Caco-2 (cell line): ENCODE measurements around the gene PTCD1. TPM values are rescaled to one million over a fixed set of nuclear protein-coding genes. Genes with fewer than 3 reads are reported as not detected.
"Not testable (repeated sequence)": the region's sequence is repeated elsewhere in the genome, so short reads cannot be mapped to it uniquely, and the experiment has no call there.

ENCODE experiments used
- BruUV-seq: library from RNA; stranded (reverse); fragments of 400-500 nt; replicated peaks from 2 replicates; lab custom pipeline; 2021; lab: Mats Ljungman, UMichigan
- CTCF ChIA-PET: fragments of 300-600 bp; sonication (Branson Sonifier 250); formaldehyde crosslinking; loops from one replicate; lab custom pipeline; 2022; ENCODE audit warnings: antibody characterized with exemption; lab: Charles Lee
- POLR2A ChIA-PET: fragments of 300-600 bp; sonication (Branson Sonifier 250); formaldehyde crosslinking; loops from one replicate; lab custom pipeline; 2022; ENCODE audit warnings: antibody characterized with exemption; lab: Charles Lee
- DNase-seq, 2 experiments: peaks; one replicate each; pipeline versions ENCODE4 v3.0.0 to v3.0.0-alpha.2; 2020 to 2022
- H3K27me3 ChIP-seq: replicated peaks from 2 replicates; pipeline ENCODE4 v1.6.0; 2011; ENCODE audit warnings: low read length; ENCODE audit not compliant: control insufficient read depth, insufficient read depth
- H3K36me3 ChIP-seq: 2 replicates; pipeline ENCODE4 v1.5.1; 2011; ENCODE audit warnings: low read length; ENCODE audit not compliant: control insufficient read depth, insufficient read depth
- H3K4me1 ChIP-seq: fragments of 250-450 bp; sonication (Bioruptor Pico); 2 replicates; pipeline ENCODE4 v1.5.1; 2020; ENCODE audit warnings: mild to moderate bottlenecking
- H3K4me3 ChIP-seq: 2 replicates; pipeline ENCODE4 v1.5.1; 2011; ENCODE audit warnings: low read depth, mild to moderate bottlenecking, control low read depth, low read length
- H3K9me3 ChIP-seq: fragments of 250-450 bp; sonication (Bioruptor Pico); 2 replicates; pipeline ENCODE4 v1.5.1; 2020; ENCODE audit warnings: mild to moderate bottlenecking, moderate library complexity
- H3K27ac Mint-ChIP-seq: one replicate; pipeline ENCODE4 v1.8.0; 2022; ENCODE audit warnings: mixed read lengths; ENCODE audit not compliant: unreplicated experiment
- H3K27me3 Mint-ChIP-seq: one replicate; pipeline ENCODE4 v1.8.0; 2022; ENCODE audit warnings: mixed read lengths; ENCODE audit not compliant: insufficient read depth, unreplicated experiment
- H3K36me3 Mint-ChIP-seq: one replicate; pipeline ENCODE4 v1.8.0; 2022; ENCODE audit warnings: mild to moderate bottlenecking, mixed read lengths; ENCODE audit not compliant: insufficient read depth, unreplicated experiment
- H3K4me1 Mint-ChIP-seq: one replicate; pipeline ENCODE4 v1.8.0; 2022; ENCODE audit warnings: low read depth, mixed read lengths; ENCODE audit not compliant: unreplicated experiment
- H3K4me3 Mint-ChIP-seq: one replicate; pipeline ENCODE4 v1.8.0; 2022; ENCODE audit warnings: mild to moderate bottlenecking, moderate library complexity, mixed read lengths; ENCODE audit not compliant: unreplicated experiment
- H3K9me3 Mint-ChIP-seq: one replicate; pipeline ENCODE4 v1.8.0; 2022; ENCODE audit warnings: mixed read lengths; ENCODE audit not compliant: unreplicated experiment
- CTCF ChIP-seq, 2 experiments: fragments of 200-600 bp in 1 of 2; IDR thresholded peaks; 1 replicate in 1 of 2; 2 replicates in 1 of 2; pipeline versions ENCODE4 v1.5.1 to v1.8.0; 2011 to 2022; ENCODE audit warnings: antibody characterized with exemption in 1 of 2, control low read depth in 1 of 2, inconsistent platforms in 1 of 2, low read depth in 1 of 2, low read length in 1 of 2, mild to moderate bottlenecking in 1 of 2, moderate library complexity in 1 of 2; ENCODE audit not compliant: insufficient read depth in 1 of 2, severe bottlenecking in 1 of 2, unreplicated experiment in 1 of 2
- intact Hi-C: fragments of 100-400 bp; cut with micrococcal nuclease; formaldehyde crosslinking; loops from one replicate; pipeline ENCODE4 v1.10.0; 2022; ENCODE audit not compliant: unreplicated experiment
- total RNA-seq: library from RNA; stranded (reverse); gene quantifications from 2 replicates; pipeline ENCODE4 v1.2.3, GENCODE V29; 2022

PTCD1 gene
- total RNA-seq, 1 experiment from 2014 or later = 59.6 TPM

GRCh38 chr7:99440195-99440594 lies 1.6 kb upstream of the PTCD1 start:
- Mint-ChIP-seq H3K27me3 (no peaks in the 10 kb centered on the region), H3K9me3 (no peaks in the 10 kb centered on the region), H3K36me3 (peaks cover 100% of the 10 kb centered on the region), H3K27ac (peak overlapping the region; percentile 98), H3K4me3 (peak overlapping the region; percentile 100), H3K4me1 (peaks cover 19% of the 10 kb centered on the region)
- no TSS peak for BruUV-seq
- ChIA-PET CTCF (no interaction called here), POLR2A (no interaction called here)
- Histone ChIP-seq H3K36me3 (peaks cover 16% of the 10 kb centered on the region), H3K9me3 (no peaks in the 10 kb centered on the region), H3K4me3 (peak overlapping the region; percentile 100), H3K4me1 (peaks cover 20% of the 10 kb centered on the region), H3K27me3 (no peaks in the 10 kb centered on the region)
- no peak for DNase-seq
- no peak for TF ChIP-seq CTCF (IDR thresholded peaks at IDR 0.05; ENCODE audit: insufficient read depth in 1 of 2, low read depth in 1 of 2, low read length in 1 of 2, severe bottlenecking in 1 of 2, unreplicated experiment in 1 of 2)
- intact Hi-C loops = no loop called here

GRCh38 chr7:99437946-99438572 lies 539 bp downstream of the PTCD1 start:
- TF ChIP-seq CTCF (IDR thresholded peaks at IDR 0.05; ENCODE audit: insufficient read depth in 1 of 2, low read depth in 1 of 2, low read length in 1 of 2, severe bottlenecking in 1 of 2, unreplicated experiment in 1 of 2) = no peak
- DNase-seq = no peak
- Mint-ChIP-seq H3K27ac (peak overlapping the region; percentile 98), H3K4me3 (peak overlapping the region; percentile 100), H3K9me3 (no peaks in the 10 kb centered on the region), H3K27me3 (no peaks in the 10 kb centered on the region), H3K4me1 (peaks cover 24% of the 10 kb centered on the region), H3K36me3 (peaks cover 100% of the 10 kb centered on the region)
- peaks cover 38% of the 10 kb centered on the region for H3K4me1 ChIP-seq
- POLR2A ChIA-PET = interaction anchor here (0.6 to 1.0 kb wide), 2 partner anchors 29 to 34 kb away, joined by 5 to 6 read pairs; partner anchors contain the start of gene BUD31
- no peaks in the 10 kb centered on the region for H3K9me3 ChIP-seq
- BruUV-seq = no TSS peak
- CTCF ChIA-PET = no interaction called here
- peak overlapping the region; percentile 100 for H3K4me3 ChIP-seq
- no peaks in the 10 kb centered on the region for H3K27me3 ChIP-seq
- H3K36me3 ChIP-seq = peaks cover 5% of the 10 kb centered on the region
- intact Hi-C loops = no loop called here

GRCh38 chr7:99433158-99433557 lies 5.4 kb downstream of the PTCD1 start:
- Mint-ChIP-seq H3K9me3 (no peaks in the 10 kb centered on the region), H3K36me3 (peaks cover 98% of the 10 kb centered on the region), H3K27me3 (no peaks in the 10 kb centered on the region), H3K27ac (peak overlapping the region; percentile 92), H3K4me1 (peaks cover 20% of the 10 kb centered on the region), H3K4me3 (peak overlapping the region; percentile 67)
- POLR2A ChIA-PET = interaction anchor here (0.6 kb wide), 1 partner anchor 58 kb away, joined by 3 read pairs; no protein-coding TSS in a partner anchor
- CTCF ChIA-PET = no interaction called here
- Histone ChIP-seq H3K9me3 (no peaks in the 10 kb centered on the region), H3K27me3 (no peaks in the 10 kb centered on the region), H3K36me3 (peaks cover 18% of the 10 kb centered on the region), H3K4me3 (no peak overlapping the region), H3K4me1 (peaks cover 72% of the 10 kb centered on the region)
- intact Hi-C loops = loop anchor here (2.0 kb wide), 2 partner anchors 24 to 40 kb away; partner anchors contain the start of genes BUD31, PDAP1 and ZNF789
- BruUV-seq = no TSS peak
- DNase-seq = no peak
- no peak for TF ChIP-seq CTCF (IDR thresholded peaks at IDR 0.05; ENCODE audit: insufficient read depth in 1 of 2, low read depth in 1 of 2, low read length in 1 of 2, severe bottlenecking in 1 of 2, unreplicated experiment in 1 of 2)

- H3K27me3 Mint-ChIP-seq, POLR2A ChIA-PET, H3K4me3 ChIP-seq, H3K27me3 ChIP-seq, H3K9me3 ChIP-seq, CTCF ChIA-PET, H3K9me3 Mint-ChIP-seq: not testable (repeated sequence)
- DNase-seq = peak; percentile 97 to 99
- Histone ChIP-seq H3K4me1 (peaks cover 72% of the 10 kb centered on the region), H3K36me3 (peaks cover 18% of the 10 kb centered on the region)
- Mint-ChIP-seq H3K27ac (peak overlapping the region; percentile 92), H3K4me1 (peaks cover 20% of the 10 kb centered on the region), H3K4me3 (peak overlapping the region; percentile 67), H3K36me3 (peaks cover 92% of the 10 kb centered on the region)
- intact Hi-C loops = loop anchor here (2.0 kb wide), 2 partner anchors 23 to 41 kb away; partner anchors contain the start of genes BUD31, PDAP1 and ZNF789
- TSS peak; percentile 28 for BruUV-seq
Observed at GRCh38 chr7:99431756-99432540, 6.7 kb downstream of the PTCD1 start.
